Loucy (cell line): ENCODE data around the gene ZNF609.
"Not testable (repeated sequence)": the region's sequence is repeated elsewhere in the genome, so short reads cannot be mapped to it uniquely, and the experiment has no call there.

ENCODE experiments used
- EZH2phosphoT487 ChIP-seq: fragments of 200-600 bp; IDR thresholded peaks from 2 replicates; pipeline ENCODE4 v1.6.1; 2018; ENCODE audit warnings: antibody characterized with exemption, mild to moderate bottlenecking, moderate library complexity, borderline replicate concordance
- TF ChIP-seq, protein P1 (sequence below): fragments of 200-600 bp; sonication (generic); conservative IDR thresholded peaks from 2 replicates; pipeline ENCODE4 v1.5.1; 2014; ENCODE audit warnings: mild to moderate bottlenecking, antibody characterized with exemption, low read length

DNA sequence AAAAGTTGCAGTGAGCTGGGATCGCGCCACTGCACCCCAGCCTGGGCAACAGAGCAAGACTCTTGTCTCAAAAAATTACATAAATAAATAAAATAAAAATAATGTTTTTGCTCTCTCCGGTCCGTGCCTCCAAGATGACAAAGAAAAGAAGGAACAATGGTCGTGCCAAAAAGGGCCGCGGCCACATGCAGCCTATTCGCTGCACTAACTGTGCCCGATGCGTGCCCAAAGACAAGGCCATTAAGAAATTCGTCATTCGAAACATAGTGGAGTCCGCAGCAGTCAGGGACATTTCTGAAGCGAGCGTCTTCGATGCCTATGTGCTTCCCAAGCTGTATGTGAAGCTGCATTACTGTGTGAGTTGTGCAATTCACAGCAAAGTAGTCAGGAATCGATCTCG is 132.5 kb downstream of the ZNF609 start:
- TF ChIP-seq, protein P1, sequence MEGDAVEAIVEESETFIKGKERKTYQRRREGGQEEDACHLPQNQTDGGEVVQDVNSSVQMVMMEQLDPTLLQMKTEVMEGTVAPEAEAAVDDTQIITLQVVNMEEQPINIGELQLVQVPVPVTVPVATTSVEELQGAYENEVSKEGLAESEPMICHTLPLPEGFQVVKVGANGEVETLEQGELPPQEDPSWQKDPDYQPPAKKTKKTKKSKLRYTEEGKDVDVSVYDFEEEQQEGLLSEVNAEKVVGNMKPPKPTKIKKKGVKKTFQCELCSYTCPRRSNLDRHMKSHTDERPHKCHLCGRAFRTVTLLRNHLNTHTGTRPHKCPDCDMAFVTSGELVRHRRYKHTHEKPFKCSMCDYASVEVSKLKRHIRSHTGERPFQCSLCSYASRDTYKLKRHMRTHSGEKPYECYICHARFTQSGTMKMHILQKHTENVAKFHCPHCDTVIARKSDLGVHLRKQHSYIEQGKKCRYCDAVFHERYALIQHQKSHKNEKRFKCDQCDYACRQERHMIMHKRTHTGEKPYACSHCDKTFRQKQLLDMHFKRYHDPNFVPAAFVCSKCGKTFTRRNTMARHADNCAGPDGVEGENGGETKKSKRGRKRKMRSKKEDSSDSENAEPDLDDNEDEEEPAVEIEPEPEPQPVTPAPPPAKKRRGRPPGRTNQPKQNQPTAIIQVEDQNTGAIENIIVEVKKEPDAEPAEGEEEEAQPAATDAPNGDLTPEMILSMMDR, result not testable (repeated sequence)
- not testable (repeated sequence) for TF ChIP-seq EZH2phosphoT487
